Activated naive CD4-positive, alpha-beta T cell treated with anti-CD3 and anti-CD28 coated beads for 36 hours (primary cell): ENCODE data around the gene CPN1. TPM values are rescaled to one million over a fixed set of nuclear protein-coding genes. Genes with fewer than 3 reads are reported as not detected.

Source experiments
- total RNA-seq, 2 experiments: library from RNA; stranded (reverse); gene quantifications; one replicate each; pipeline ENCODE4 v1.2.3, GENCODE V29; 2021

CPN1 gene
- total RNA-seq, 2 experiments from 2014 or later = not detected

Other genes starting within 250 kb of the CPN1 start
- gene DNMBP, start 71.9 kb downstream of the CPN1 start, total RNA-seq = 1 to 10 TPM; 2.2 to 2.4 TPM
- gene ERLIN1, start 104.2 kb upstream of the CPN1 start, total RNA-seq = 10 to 100 TPM; 18.4 to 18.7 TPM
- 10 to 100 TPM; 23.0 to 24.1 TPM for gene CHUK, start 147.7 kb upstream of the CPN1 start, total RNA-seq
- 10 to 100 TPM; 35.3 to 35.4 TPM for gene CWF19L1, start 185.8 kb upstream of the CPN1 start, total RNA-seq
- gene BLOC1S2, start 204.8 kb upstream of the CPN1 start, total RNA-seq = 10 to 100 TPM; 68.5 to 69.1 TPM
- gene PKD2L1, start 248.4 kb upstream of the CPN1 start, total RNA-seq = not detected